Keratinocyte (primary cell): ENCODE data around the gene CHAF1B.

Experiments used
- CTCF ChIP-seq, 3 experiments: IDR thresholded peaks in 1 of 3; conservative IDR thresholded peaks in 1 of 3; optimal IDR thresholded peaks in 1 of 3; 2 replicates in 2 of 3; 3 replicates in 1 of 3; pipeline versions ENCODE3 to v1.5.1; 2011; ENCODE audit warnings: low read length in 3 of 3, mild to moderate bottlenecking in 3 of 3, moderate library complexity in 2 of 3, control low read depth in 1 of 3, inconsistent platforms in 1 of 3; ENCODE audit not compliant: insufficient read depth in 2 of 3; ENCODE audit errors: extremely low read depth in 1 of 3
- EZH2 ChIP-seq: IDR thresholded peaks from one replicate; pipeline ENCODE4 v1.6.1; 2012; ENCODE audit warnings: inconsistent platforms, mild to moderate bottlenecking, low read length, moderate library complexity

GRCh38 chr21:36437745-36438128, 52.5 kb downstream of the CHAF1B start:
- TF ChIP-seq CTCF (optimal IDR thresholded peaks at IDR 0.05 in 1 of 3, IDR thresholded peaks at IDR 0.05 in 1 of 3, conservative IDR thresholded peaks at IDR 0.05 in 1 of 3; ENCODE audit: extremely low read depth in 1 of 3, insufficient read depth in 2 of 3, low read length in 3 of 3): no peak
- TF ChIP-seq EZH2: no peak
